ENCODE results near the gene TEC. TPM values are rescaled to one million over a fixed set of nuclear protein-coding genes. Genes with fewer than 3 reads are reported as not detected.

TEC gene
- total RNA-seq, 1 donor from 2014 or later = 0.13 TPM

- DNase-seq (ENCODE audit: low read depth, low spot score) = no peak
These were observed 183.6 kb downstream of the TEC start for GRCh38 chr4:48085821-48086589.

Other genes starting within 250 kb of the TEC start
- 0.04 and 0.07 TPM in 2 replicates for gene TXK, start 135.6 kb downstream of the TEC start, total RNA-seq
- gene SLAIN2, start 71.7 kb upstream of the TEC start, total RNA-seq = 26.5 and 30.1 TPM in 2 replicates
- 0.11 TPM in 1 of 2 replicates, not detected in the other for gene SLC10A4, start 213.5 kb upstream of the TEC start, total RNA-seq
- not detected in 2 replicates for gene ZAR1, start 220.4 kb upstream of the TEC start, total RNA-seq

All from pulmonary artery endothelial cell (primary cell).